Glutamatergic neuron (in vitro differentiated cells): ENCODE measurements around the gene UBALD2. TPM values are rescaled to one million over a fixed set of nuclear protein-coding genes. Genes with fewer than 3 reads are reported as not detected.

ENCODE experiments used
- DNase-seq: peaks from one replicate; pipeline ENCODE4 v3.0.0; 2022
- H3K27ac Mint-ChIP-seq: one replicate; pipeline ENCODE4 v1.8.0; 2020; ENCODE audit warnings: mild to moderate bottlenecking, mixed read lengths, inconsistent platforms; ENCODE audit not compliant: unreplicated experiment
- H3K27me3 Mint-ChIP-seq: one replicate; pipeline ENCODE4 v1.8.0; 2020; ENCODE audit warnings: mild to moderate bottlenecking, moderate library complexity, mixed read lengths, inconsistent platforms; ENCODE audit not compliant: unreplicated experiment
- H3K36me3 Mint-ChIP-seq: one replicate; pipeline ENCODE4 v1.8.0; 2020; ENCODE audit warnings: mild to moderate bottlenecking, mixed read lengths, inconsistent platforms; ENCODE audit not compliant: unreplicated experiment
- H3K4me1 Mint-ChIP-seq: one replicate; pipeline ENCODE4 v1.8.0; 2020; ENCODE audit warnings: mild to moderate bottlenecking, low read depth, mixed read lengths, inconsistent platforms; ENCODE audit not compliant: unreplicated experiment
- H3K4me3 Mint-ChIP-seq: one replicate; pipeline ENCODE4 v1.8.0; 2020; ENCODE audit warnings: mild to moderate bottlenecking, mixed read lengths, inconsistent platforms; ENCODE audit not compliant: unreplicated experiment
- H3K9me3 Mint-ChIP-seq: one replicate; pipeline ENCODE4 v1.8.0; 2020; ENCODE audit warnings: mild to moderate bottlenecking, moderate library complexity, mixed read lengths, inconsistent platforms; ENCODE audit not compliant: unreplicated experiment
- CTCF ChIP-seq: fragments of 200-600 bp; sonication (generic); IDR thresholded peaks from one replicate; pipeline ENCODE4 v1.5.0; 2021; ENCODE audit not compliant: partially characterized antibody, unreplicated experiment
- total RNA-seq: library from RNA; stranded (reverse); fragmentation: NEBNext Ultra II Directional; extraction: Animal tissue kit (Norgen Biotek cat#: 25700); gene quantifications from one replicate; pipeline ENCODE4 v1.2.1, GENCODE V29; 2021; ENCODE audit not compliant: unreplicated experiment

UBALD2 gene
- total RNA-seq, 1 donor from 2014 or later, result 58.7 TPM

GRCh38 chr17:76275382-76276068 is 10.4 kb downstream of the UBALD2 start:
- DNase-seq, result no peak
- TF ChIP-seq CTCF, result no peak
- Mint-ChIP-seq H3K4me3 (no peak overlapping the region), H3K27me3 (no peaks in the 10 kb centered on the region), H3K9me3 (peaks cover 4% of the 10 kb centered on the region), H3K27ac (no peak overlapping the region), H3K36me3 (no peaks in the 10 kb centered on the region), H3K4me1 (peaks cover 3% of the 10 kb centered on the region)

GRCh38 chr17:76276069-76276431 is 10.9 kb downstream of the UBALD2 start:
- no peaks in the 10 kb centered on the region for H3K36me3 Mint-ChIP-seq
- peaks cover 4% of the 10 kb centered on the region for H3K9me3 Mint-ChIP-seq
- peaks cover 2% of the 10 kb centered on the region for H3K4me1 Mint-ChIP-seq
- no peak for TF ChIP-seq CTCF
- no peaks in the 10 kb centered on the region for H3K27me3 Mint-ChIP-seq
- no peak overlapping the region for H3K4me3 Mint-ChIP-seq
- no peak for DNase-seq
- no peak overlapping the region for H3K27ac Mint-ChIP-seq

GRCh38 chr17:76276461-76277299 is 11.5 kb downstream of the UBALD2 start:
- Mint-ChIP-seq H3K4me1 (no peaks in the 10 kb centered on the region), H3K27me3 (no peaks in the 10 kb centered on the region), H3K9me3 (peaks cover 4% of the 10 kb centered on the region), H3K36me3 (no peaks in the 10 kb centered on the region), H3K27ac (no peak overlapping the region), H3K4me3 (no peak overlapping the region)
- no peak for DNase-seq
- no peak for TF ChIP-seq CTCF

GRCh38 chr17:76277300-76278267 is 12.4 kb downstream of the UBALD2 start:
- Mint-ChIP-seq H3K4me1 (no peaks in the 10 kb centered on the region), H3K4me3 (no peak overlapping the region), H3K27ac (no peak overlapping the region)

More at GRCh38 chr17:76277300-76278267, 12.4 kb downstream of the UBALD2 start:
- no peaks in the 10 kb centered on the region for H3K36me3 Mint-ChIP-seq
- no peak for DNase-seq
- no peak for TF ChIP-seq CTCF
- H3K9me3 Mint-ChIP-seq, result peaks cover 4% of the 10 kb centered on the region
- peaks cover 2% of the 10 kb centered on the region for H3K27me3 Mint-ChIP-seq
